GM15510 (cell line): ENCODE measurements around the gene RHOF.

Source experiments
- POLR2A ChIP-seq: IDR thresholded peaks from 3 replicates; pipeline ENCODE4 v1.6.1; 2011; ENCODE audit warnings: borderline replicate concordance; ENCODE audit not compliant: insufficient read length; ENCODE audit errors: extremely low read depth

The RHOF gene

DNA sequence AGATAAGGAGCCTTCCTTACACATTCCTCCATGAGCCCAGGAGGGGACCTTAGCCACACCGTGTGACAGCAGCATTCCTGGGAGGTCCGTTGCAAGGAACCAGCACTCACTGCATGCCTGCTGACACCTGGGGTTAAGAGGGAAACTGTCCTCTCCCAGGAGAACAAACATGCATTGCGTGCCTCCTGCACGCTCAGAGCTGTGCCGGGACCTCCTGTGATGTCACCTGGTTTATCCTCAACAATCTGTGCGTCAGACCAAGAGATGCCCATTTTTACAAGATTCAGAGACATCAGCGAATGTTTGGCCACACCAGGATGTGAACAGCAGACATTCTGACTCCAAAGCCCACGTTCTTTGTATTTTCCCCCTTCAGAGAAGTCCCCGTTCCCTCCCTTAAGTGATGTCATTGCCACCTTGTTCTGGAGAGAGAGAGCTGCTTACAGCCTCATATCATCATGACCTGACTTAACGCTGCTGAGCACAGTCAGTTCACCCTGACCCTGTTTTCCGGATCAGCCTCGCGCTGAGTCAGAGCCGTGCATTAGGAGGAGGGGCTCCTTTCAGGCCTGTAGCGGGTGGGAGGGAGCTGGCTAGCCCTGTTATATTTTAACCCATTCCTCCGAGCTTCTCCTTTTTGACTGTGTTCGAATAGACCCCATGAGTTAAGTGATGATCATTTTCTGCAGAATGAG lies 44.8 kb downstream of the RHOF start:
- TF ChIP-seq POLR2A, result no peak

DNA sequence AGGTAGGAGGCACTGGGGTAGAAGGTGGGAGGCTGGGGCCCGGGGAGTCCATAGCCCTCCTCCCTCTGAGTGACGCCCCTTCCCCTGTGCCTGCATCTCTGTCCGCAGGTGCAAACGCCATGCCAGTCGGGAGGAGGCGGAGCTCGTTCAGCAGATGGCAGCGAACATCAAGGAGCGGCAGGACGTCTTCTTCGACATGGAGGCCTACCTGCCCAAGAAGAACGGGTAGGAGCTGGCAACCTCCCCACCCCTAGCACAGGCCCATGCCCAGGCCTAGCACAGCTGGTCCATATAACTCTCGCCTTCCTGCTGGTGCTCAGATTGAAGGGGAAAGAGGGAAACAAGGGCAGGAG lies 45.3 kb downstream of the RHOF start:
- no peak for TF ChIP-seq POLR2A

DNA sequence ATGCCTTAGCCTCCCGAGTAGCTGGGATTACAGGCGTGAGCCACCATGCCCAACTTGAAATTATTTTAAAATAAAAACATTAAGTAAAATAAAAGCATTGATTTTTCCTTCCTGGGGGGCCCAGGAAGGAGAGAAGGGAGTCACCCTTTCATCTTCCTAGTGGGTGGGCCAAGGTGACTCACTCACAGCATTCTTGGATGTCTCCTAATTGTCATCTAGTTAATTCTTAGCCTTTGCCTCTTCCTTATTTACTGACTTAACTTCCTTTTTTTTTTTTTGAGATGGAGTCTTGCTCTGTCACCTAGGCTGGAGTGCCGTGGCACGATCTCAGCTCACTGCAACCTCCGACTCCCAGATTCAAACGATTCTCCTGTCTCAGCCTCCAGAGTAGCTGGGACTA lies 51.7 kb downstream of the RHOF start:
- TF ChIP-seq POLR2A, result no peak

DNA sequence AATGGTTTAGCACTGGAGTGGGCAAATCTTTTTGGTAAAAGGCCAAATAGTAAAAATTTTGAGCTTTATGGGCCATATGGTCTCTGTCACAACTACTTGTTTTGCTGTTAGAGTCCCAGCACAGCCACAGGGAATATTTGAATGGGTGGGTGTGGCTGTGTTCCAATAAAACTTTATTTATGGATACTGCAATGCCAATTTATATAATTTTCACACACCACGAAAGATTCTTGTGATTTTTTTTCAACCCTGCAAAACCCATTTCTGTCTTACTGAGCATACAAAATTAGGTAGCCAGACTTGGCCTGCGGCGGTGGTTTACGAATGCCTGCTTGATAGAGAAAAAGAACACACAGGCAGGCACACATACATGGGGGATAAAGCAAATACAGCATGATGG lies 52.6 kb downstream of the RHOF start:
- no peak for TF ChIP-seq POLR2A

DNA sequence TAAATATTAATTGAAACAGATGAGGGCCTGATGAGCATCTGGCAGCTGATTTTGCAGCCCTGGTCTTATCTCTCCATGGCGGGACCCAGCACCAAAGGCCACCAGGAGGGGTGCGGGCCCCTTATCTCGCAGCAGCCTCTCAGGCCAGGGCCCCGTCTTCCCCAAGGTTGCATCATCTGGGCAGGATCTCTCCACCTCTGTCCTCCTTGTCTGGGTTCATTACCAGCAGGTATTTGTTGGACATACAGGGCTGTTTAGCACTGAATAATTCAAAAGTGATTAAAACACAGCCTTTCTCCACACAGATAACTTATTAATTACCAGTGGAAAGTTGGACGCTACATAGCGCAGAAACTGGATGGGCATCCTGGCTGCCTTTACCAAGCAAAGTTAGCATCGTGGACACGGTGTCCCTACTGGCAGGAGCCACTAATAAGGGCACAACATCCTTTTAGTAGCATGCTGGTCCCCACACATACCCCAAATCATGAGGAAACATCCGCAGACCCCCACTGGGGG lies 55.1 kb downstream of the RHOF start:
- TF ChIP-seq POLR2A, result no peak

DNA sequence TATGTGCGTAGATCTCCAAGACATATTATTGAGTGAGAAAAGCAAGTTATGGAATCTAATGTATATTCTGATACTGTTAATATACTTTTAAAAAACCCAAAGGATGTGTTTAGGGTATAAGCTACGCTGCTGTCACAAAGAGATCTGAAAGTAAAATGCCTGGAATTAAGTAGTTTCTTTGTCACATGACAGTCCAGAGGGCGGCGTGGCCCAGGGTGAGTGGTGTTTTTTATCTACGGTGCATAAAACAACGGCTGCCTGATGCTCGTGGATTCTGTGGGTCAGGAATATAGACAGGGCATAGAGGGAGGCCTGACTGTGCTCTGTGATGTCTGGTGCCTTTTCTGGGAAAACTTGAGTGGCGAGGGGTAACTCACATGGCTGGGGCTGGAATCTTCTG lies 59.6 kb downstream of the RHOF start:
- no peak for TF ChIP-seq POLR2A

DNA sequence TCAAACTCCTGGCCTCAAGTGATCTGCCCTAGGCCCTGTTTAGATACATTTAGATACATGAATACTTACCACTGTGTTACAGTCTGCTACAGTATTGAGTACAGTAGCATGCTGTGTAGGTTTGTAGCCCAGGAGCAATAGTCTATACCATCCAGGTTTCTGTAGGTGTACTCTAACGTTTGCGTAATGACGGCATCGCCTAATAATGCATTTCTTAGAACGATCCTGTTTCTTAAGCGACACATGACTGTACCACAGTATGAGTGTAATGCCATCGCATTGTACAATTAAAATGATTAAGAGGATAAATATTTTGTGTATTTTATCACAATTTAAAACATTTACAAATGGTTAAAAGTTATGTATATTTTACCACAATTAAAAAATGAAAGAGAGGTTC lies 62.0 kb downstream of the RHOF start:
- no peak for TF ChIP-seq POLR2A

DNA sequence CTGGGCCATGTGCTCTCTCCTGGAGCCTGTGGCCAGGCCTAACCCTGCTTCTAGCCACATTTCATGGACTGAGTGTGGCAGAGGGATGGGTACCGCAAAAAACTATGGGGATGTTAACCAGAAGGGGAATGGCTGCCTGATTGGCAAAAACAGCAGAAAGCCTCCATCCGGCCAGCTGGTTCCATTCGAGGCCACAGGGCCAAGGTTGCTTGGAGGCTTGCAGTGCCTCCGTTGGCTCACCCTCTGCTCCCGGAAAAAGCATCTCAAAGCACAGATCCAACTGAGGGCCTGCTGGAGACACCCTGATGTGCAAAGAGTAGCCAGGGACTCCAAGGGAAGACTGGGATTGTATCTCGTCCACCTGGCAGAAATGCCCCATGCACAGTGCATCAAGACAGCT lies 64.5 kb downstream of the RHOF start:
- TF ChIP-seq POLR2A, result no peak
